Measurements from ENCODE around the gene TSPAN4.
A peak's percentile ranks its signal among the peaks of the same experiment; 100 is the strongest.

GRCh38 chr11:795634-796564 lies 46.8 kb upstream of the TSPAN4 start:
- TF ChIP-seq CTCF (IDR thresholded peaks at IDR 0.05; ENCODE audit: low read depth, low read length, missing input control) (no peak), FOXA1 (IDR thresholded peaks at IDR 0.05) (no peak), GABPA (IDR thresholded peaks at IDR 0.05 in 1 of 2, conservative IDR thresholded peaks at IDR 0.05 in 1 of 2) (no peak), ATF3 (IDR thresholded peaks at IDR 0.05) (no peak), JUND (IDR thresholded peaks at IDR 0.05) (no peak), ZBTB33 (IDR thresholded peaks at IDR 0.05) (no peak), RXRA (IDR thresholded peaks at IDR 0.05) (peak in 1 of 2 donors; percentile 16), SP1 (IDR thresholded peaks at IDR 0.05) (no peak), RAD21 (IDR thresholded peaks at IDR 0.05) (no peak), MAX (IDR thresholded peaks at IDR 0.05) (no peak), EGR1 (IDR thresholded peaks at IDR 0.05; ENCODE audit: low read depth in 2 of 2) (no peak), REST (IDR thresholded peaks at IDR 0.05) (no peak), TAF1 (conservative IDR thresholded peaks at IDR 0.05) (no peak)
